Adrenal gland (tissue), 19 donors: ENCODE measurements around the gene ANP32D. TPM values are rescaled to one million over a fixed set of nuclear protein-coding genes. Genes with fewer than 3 reads are reported as not detected.
"Not testable (repeated sequence)": the region's sequence is repeated elsewhere in the genome, so short reads cannot be mapped to it uniquely, and the experiment has no call there.

Source experiments
- DNase-seq, 7 donors: peaks; one replicate each; pipeline ENCODE4 v3.0.0-alpha.2; 2019 to 2020
- H3K27ac ChIP-seq, 5 donors: fragments of 200-600 bp; sonication (generic) in 4 of 5; 1 replicate in 3 of 5; 2 replicates in 2 of 5; pipeline versions ENCODE4 v1.5.1 to v1.8.0; 2016 to 2020; ENCODE audit warnings: mild to moderate bottlenecking in 1 of 5
- H3K27me3 ChIP-seq: fragments of 200-600 bp; 2 replicates; pipeline ENCODE4 v1.8.0; 2021
- H3K36me3 ChIP-seq, 2 donors: fragments of 200-600 bp; replicated peaks in 1 of 2; 1 replicate in 1 of 2; 2 replicates in 1 of 2; pipeline versions ENCODE4 v1.5.1 to v1.8.0; 2018 to 2022
- H3K4me1 ChIP-seq, 2 donors: fragments of 200-600 bp; replicated peaks in 1 of 2; 1 replicate in 1 of 2; 2 replicates in 1 of 2; pipeline versions ENCODE4 v1.5.1 to v1.8.0; 2018 to 2021
- H3K4me3 ChIP-seq, 4 donors: fragments of 200-600 bp; sonication (generic) in 3 of 4; one replicate each; pipeline ENCODE4 v1.5.1; 2016 to 2018
- H3K9me3 ChIP-seq, 3 donors: fragments of 200-600 bp; sonication (generic) in 1 of 3; replicated peaks in 1 of 3; 1 replicate in 2 of 3; 2 replicates in 1 of 3; pipeline versions ENCODE4 v1.5.1 to v1.8.0; 2016 to 2021
- POLR2A ChIP-seq, 2 donors: fragments of 450-650 bp; IDR thresholded peaks; one replicate each; pipeline ENCODE4 v1.6.1; 2017; ENCODE audit warnings: antibody characterized with exemption in 2 of 2, mild to moderate bottlenecking in 2 of 2, moderate library complexity in 1 of 2
- WGBS, 4 donors: extraction: QIAGEN DNeasy Blood & Tissue Kit in 2 of 4; methylation state at CpG; one replicate each; pipeline versions ENCODE4 v1.1.5 to v1.1.7; 2013 to 2017; 5-methylcytosine and 5-hydroxymethylcytosine counted together
- intact Hi-C, 2 donors: fragments of 100-400 bp; cut with DNase I; formaldehyde crosslinking; loops; one replicate each; pipeline versions ENCODE4 v1.14.1 to v1.15.0; 2022 to 2023
- long read RNA-seq, 10 donors: library from polyadenylated mRNA in 3 of 10; unstranded in 2 of 10; stranded (forward) in 1 of 10; transcript quantifications; one replicate each; pipeline ENCODE4 v2.0.0 and lab custom pipeline, GENCODE V29; 2021 to 2026
- polyA plus RNA-seq, 3 donors: library from polyadenylated mRNA; stranded (reverse); fragments of 200-250 nt in 2 of 3; fragments of 350-450 nt in 1 of 3; fragmentation: Illumina TruSeq in 1 of 3; extraction: RNeasy Lipid Tissue Mini Kit (QIAGEN cat#74804) in 1 of 3; gene quantifications; one replicate each; pipeline ENCODE4 v1.2.3, GENCODE V29; 2013 to 2014
- total RNA-seq, 9 donors: library from RNA; depleted of rRNA in 4 of 9; stranded (reverse); fragments of >200 nt in 4 of 9; fragments of 120-200 nt in 1 of 9; fragmentation: NEBNext Ultra II Directional in 1 of 9; extraction: Animal tissue kit (Norgen Biotek cat#: 25700) in 1 of 9; gene quantifications; one replicate each; pipeline versions ENCODE4 v1.1.0 to v1.2.4, GENCODE V29; 2013 to 2023
- TF ChIP-seq, protein P1 (sequence below), 6 experiments: fragments of 450-650 bp in 4 of 6; fragments of 200-600 bp in 2 of 6; sonication (generic) in 1 of 6; IDR thresholded peaks; 1 replicate in 5 of 6; 2 replicates in 1 of 6; pipeline versions ENCODE4 v1.5.1 to v1.8.0; 2016 to 2021; ENCODE audit warnings: antibody characterized with exemption in 6 of 6, mild to moderate bottlenecking in 2 of 6, moderate library complexity in 1 of 6
- donor health status: healthy with polysubstance abuse.
- donor health status: Bipolar disorder and iron deficiency.
- donor health status: DM: yes; HTN: yes; CAD: no.
- donor health status: DM: no; HTN: no; CAD: no.
- donor health status: DM: no; HTN: no; CAD: no.
- donor health status: DM: yes; HTN: yes; CAD: no.

Gene ANP32D
- 1 to 10 TPM in 1 of 9 donors, under 1 TPM in 2, not detected in 6; 0.27 to 2.1 (median 0.72) TPM for total RNA-seq
- polyA plus RNA-seq: 1 to 10 TPM in 1 of 3 donors, not detected in 2; 1.3 TPM
- long read RNA-seq, donor 1: 0 reads
- long read RNA-seq, donor 2: 0 reads
- long read RNA-seq, donor 3: 0 reads
- long read RNA-seq, donor 4: 0 reads
- long read RNA-seq, donor 5: 0 reads
- long read RNA-seq, donor 6: 0 reads
- long read RNA-seq, donor 7: 0 reads
- long read RNA-seq, donor 8: 0 reads
- long read RNA-seq, donor 9: 0 reads
- long read RNA-seq, donor 10: 0 reads

DNA sequence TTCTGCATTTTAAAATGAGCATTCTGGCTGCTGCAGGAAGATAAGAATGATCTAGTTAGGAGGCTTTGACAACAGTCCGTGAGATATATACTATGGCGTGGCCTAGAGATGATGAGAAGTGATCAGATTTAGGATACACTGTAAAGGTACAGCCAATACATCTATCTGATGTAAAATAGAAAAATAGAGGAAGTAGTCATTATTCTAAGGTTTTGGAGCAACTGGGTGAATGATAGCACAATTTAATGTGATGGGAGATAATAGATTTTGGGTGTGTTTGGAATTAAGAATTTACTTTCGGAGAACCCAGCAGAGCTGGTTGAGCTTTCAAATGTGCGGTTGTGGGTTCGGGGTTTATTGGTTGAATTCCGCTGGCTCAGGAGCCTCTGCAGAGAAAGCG is at the start of gene ANP32D:
Gene ANP32D (plus strand): TSS at position 301 of the 400 bp plus-strand sequence. CDS start 106 bp downstream, outside the sequence.
- TF ChIP-seq POLR2A (IDR thresholded peaks at IDR 0.05): no peak
- TF ChIP-seq, protein P1, sequence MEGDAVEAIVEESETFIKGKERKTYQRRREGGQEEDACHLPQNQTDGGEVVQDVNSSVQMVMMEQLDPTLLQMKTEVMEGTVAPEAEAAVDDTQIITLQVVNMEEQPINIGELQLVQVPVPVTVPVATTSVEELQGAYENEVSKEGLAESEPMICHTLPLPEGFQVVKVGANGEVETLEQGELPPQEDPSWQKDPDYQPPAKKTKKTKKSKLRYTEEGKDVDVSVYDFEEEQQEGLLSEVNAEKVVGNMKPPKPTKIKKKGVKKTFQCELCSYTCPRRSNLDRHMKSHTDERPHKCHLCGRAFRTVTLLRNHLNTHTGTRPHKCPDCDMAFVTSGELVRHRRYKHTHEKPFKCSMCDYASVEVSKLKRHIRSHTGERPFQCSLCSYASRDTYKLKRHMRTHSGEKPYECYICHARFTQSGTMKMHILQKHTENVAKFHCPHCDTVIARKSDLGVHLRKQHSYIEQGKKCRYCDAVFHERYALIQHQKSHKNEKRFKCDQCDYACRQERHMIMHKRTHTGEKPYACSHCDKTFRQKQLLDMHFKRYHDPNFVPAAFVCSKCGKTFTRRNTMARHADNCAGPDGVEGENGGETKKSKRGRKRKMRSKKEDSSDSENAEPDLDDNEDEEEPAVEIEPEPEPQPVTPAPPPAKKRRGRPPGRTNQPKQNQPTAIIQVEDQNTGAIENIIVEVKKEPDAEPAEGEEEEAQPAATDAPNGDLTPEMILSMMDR (IDR thresholded peaks at IDR 0.05): no peak
- DNase-seq: no peak
- H3K9me3 ChIP-seq: no peaks in the 10 kb centered on the region
- no peak within 1 kb of the TSS for H3K27ac ChIP-seq
- no peaks in the 10 kb centered on the region for H3K27me3 ChIP-seq
- intact Hi-C loops: no loop called here
- no peaks in the 10 kb centered on the region for H3K36me3 ChIP-seq
- no peak within 1 kb of the TSS for H3K4me3 ChIP-seq
- no peaks in the 10 kb centered on the region for H3K4me1 ChIP-seq
- 91 to 95% (median 93%) methylated on average over 7 of the region's 7 CpGs for WGBS, 4 donors

GRCh38 chr12:48423171-48423570 is 49.2 kb upstream of the ANP32D start:
- no peak for TF ChIP-seq POLR2A (IDR thresholded peaks at IDR 0.05)
- TF ChIP-seq, protein P1 (IDR thresholded peaks at IDR 0.05): no peak
- intact Hi-C loops: no loop called here

GRCh38 chr12:48424644-48425043 is 47.7 kb upstream of the ANP32D start:
- WGBS, 4 donors: 83 to 92% (median 86%) methylated on average over 1 of the region's 1 CpG
- Histone ChIP-seq H3K27ac (no peak overlapping the region), H3K9me3 (no peaks in the 10 kb centered on the region), H3K4me3 (no peak overlapping the region), H3K36me3 (no peaks in the 10 kb centered on the region), H3K4me1 (peaks cover 4 to 31% of the 10 kb centered on the region in 2 donors), H3K27me3 (no peaks in the 10 kb centered on the region)
- intact Hi-C loops: no loop called here
- TF ChIP-seq POLR2A (IDR thresholded peaks at IDR 0.05): no peak
- TF ChIP-seq, protein P1 (IDR thresholded peaks at IDR 0.05): no peak
- no peak for DNase-seq

More at GRCh38 chr12:48423171-48423570, 49.2 kb upstream of the ANP32D start:
- no peak for DNase-seq
- Histone ChIP-seq H3K4me1 (peaks cover 4 to 41% of the 10 kb centered on the region in 2 donors), H3K36me3 (no peaks in the 10 kb centered on the region), H3K27ac (peak overlapping the region in 2 of 5 donors; percentile 10 to 27), H3K9me3 (no peaks in the 10 kb centered on the region), H3K27me3 (no peaks in the 10 kb centered on the region), H3K4me3 (no peak overlapping the region)
- 37 to 49% (median 41%) methylated on average over 3 of the region's 3 CpGs for WGBS, 4 donors

- DNase-seq, intact Hi-C loops, H3K36me3 ChIP-seq, H3K27me3 ChIP-seq, H3K4me1 ChIP-seq, H3K27ac ChIP-seq, H3K9me3 ChIP-seq, H3K4me3 ChIP-seq: not testable (repeated sequence)
- WGBS, 4 donors: 85 to 100% (median 92%) methylated on average over 1 to 10 of the region's 10 CpGs
These were observed 38.3 kb upstream of the ANP32D start for GRCh38 chr12:48434016-48434415.

GRCh38 chr12:48441069-48441468 is 31.3 kb upstream of the ANP32D start:
- Histone ChIP-seq H3K4me1 (peaks cover 5 to 22% of the 10 kb centered on the region in 2 donors), H3K9me3 (no peaks in the 10 kb centered on the region), H3K27me3 (no peaks in the 10 kb centered on the region), H3K36me3 (no peaks in the 10 kb centered on the region), H3K27ac (peak overlapping the region in 4 of 5 donors; percentile 9 to 68 (median 39)), H3K4me3 (no peak overlapping the region)
- peak; percentile 35 to 75 (median 60) for DNase-seq
- TF ChIP-seq, protein P1 (IDR thresholded peaks at IDR 0.05): no peak
- no peak for TF ChIP-seq POLR2A (IDR thresholded peaks at IDR 0.05)
- intact Hi-C loops: no loop called here
- 25 to 35% (median 33%) methylated on average over 7 of the region's 7 CpGs for WGBS, 4 donors
